Calu3 (cell line): ENCODE measurements around the gene AMZ1. TPM values are rescaled to one million over a fixed set of nuclear protein-coding genes. Genes with fewer than 3 reads are reported as not detected.
"Not testable (repeated sequence)": the region's sequence is repeated elsewhere in the genome, so short reads cannot be mapped to it uniquely, and the experiment has no call there.

Experiments used
- BruUV-seq: library from RNA; stranded (reverse); fragments of 400-500 nt; replicated peaks from 2 replicates; lab custom pipeline; 2021; lab: Mats Ljungman, UMichigan
- CTCF ChIA-PET: fragments of 300-600 bp; sonication (Branson Sonifier 250); formaldehyde crosslinking; loops from one replicate; lab custom pipeline; 2022; ENCODE audit warnings: antibody characterized with exemption; lab: Charles Lee
- DNase-seq: peaks from one replicate; pipeline ENCODE4 v3.0.0; 2022
- H3K27ac Mint-ChIP-seq: one replicate; pipeline ENCODE4 v1.8.0; 2022; ENCODE audit warnings: mixed read lengths; ENCODE audit not compliant: unreplicated experiment
- H3K27me3 Mint-ChIP-seq: one replicate; pipeline ENCODE4 v1.8.0; 2022; ENCODE audit warnings: mixed read lengths; ENCODE audit not compliant: unreplicated experiment
- H3K36me3 Mint-ChIP-seq: one replicate; pipeline ENCODE4 v1.8.0; 2022; ENCODE audit warnings: mild to moderate bottlenecking, moderate library complexity, mixed read lengths; ENCODE audit not compliant: insufficient read depth, unreplicated experiment
- H3K4me1 Mint-ChIP-seq: one replicate; pipeline ENCODE4 v1.8.0; 2022; ENCODE audit warnings: mild to moderate bottlenecking, low read depth, mixed read lengths; ENCODE audit not compliant: unreplicated experiment
- H3K4me3 Mint-ChIP-seq: one replicate; pipeline ENCODE4 v1.8.0; 2022; ENCODE audit warnings: mild to moderate bottlenecking, low read depth, moderate library complexity, mixed read lengths; ENCODE audit not compliant: unreplicated experiment
- H3K9me3 Mint-ChIP-seq: one replicate; pipeline ENCODE4 v1.8.0; 2022; ENCODE audit warnings: low read depth, mixed read lengths; ENCODE audit not compliant: unreplicated experiment
- CTCF ChIP-seq: fragments of 200-600 bp; IDR thresholded peaks from one replicate; pipeline ENCODE4 v1.8.0; 2022; ENCODE audit warnings: antibody characterized with exemption; ENCODE audit not compliant: unreplicated experiment
- intact Hi-C: fragments of 100-400 bp; cut with micrococcal nuclease; formaldehyde crosslinking; loops from one replicate; pipeline ENCODE4 v1.10.0; 2022; ENCODE audit not compliant: unreplicated experiment
- total RNA-seq: library from RNA; stranded (reverse); gene quantifications from 2 replicates; pipeline ENCODE4 v1.2.3, GENCODE V29; 2022

AMZ1 gene
- total RNA-seq, 1 experiment from 2014 or later = 0.12 TPM

- no peak for TF ChIP-seq CTCF
- Mint-ChIP-seq H3K4me3 (no peak overlapping the region), H3K4me1 (peaks cover 17% of the 10 kb centered on the region), H3K36me3 (peaks cover 8% of the 10 kb centered on the region), H3K27me3 (no peaks in the 10 kb centered on the region), H3K27ac (no peak overlapping the region), H3K9me3 (peaks cover 4% of the 10 kb centered on the region)
- CTCF ChIA-PET = interaction anchor here (0.7 kb wide), 2 partner anchors 14 to 144 kb away, joined by 3 to 4 read pairs; no protein-coding TSS in a partner anchor
- BruUV-seq = no TSS peak
- no peak for DNase-seq
- intact Hi-C loops = no loop called here
Observed at GRCh38 chr7:2737771-2738540, 50.0 kb downstream of the AMZ1 start.

- intact Hi-C loops = no loop called here
- CTCF ChIA-PET = interaction anchor here (0.6 to 0.7 kb wide), 3 partner anchors 13 to 1118 kb away, joined by 3 to 5 read pairs (median 4); no protein-coding TSS in a partner anchor
- no peak for TF ChIP-seq CTCF
- Mint-ChIP-seq H3K9me3 (peaks cover under 1% of the 10 kb centered on the region), H3K4me1 (peaks cover 7% of the 10 kb centered on the region), H3K4me3 (no peak overlapping the region), H3K36me3 (peaks cover 16% of the 10 kb centered on the region), H3K27ac (no peak overlapping the region), H3K27me3 (no peaks in the 10 kb centered on the region)
- no TSS peak for BruUV-seq
- DNase-seq = no peak
Observed at GRCh38 chr7:2738766-2739549, 51.0 kb downstream of the AMZ1 start.

- DNase-seq, H3K4me1 Mint-ChIP-seq, H3K27ac Mint-ChIP-seq, intact Hi-C loops, H3K4me3 Mint-ChIP-seq, BruUV-seq, H3K9me3 Mint-ChIP-seq, CTCF ChIA-PET, H3K27me3 Mint-ChIP-seq: not testable (repeated sequence)
- peaks cover 12% of the 10 kb centered on the region for H3K36me3 Mint-ChIP-seq
Observed at GRCh38 chr7:2743523-2744185, 55.7 kb downstream of the AMZ1 start.

- H3K36me3 Mint-ChIP-seq, H3K27me3 Mint-ChIP-seq, intact Hi-C loops, H3K27ac Mint-ChIP-seq, H3K9me3 Mint-ChIP-seq, BruUV-seq, H3K4me3 Mint-ChIP-seq, DNase-seq, CTCF ChIA-PET, H3K4me1 Mint-ChIP-seq: not testable (repeated sequence)
Observed at GRCh38 chr7:2748684-2749083, 60.7 kb downstream of the AMZ1 start.

- Mint-ChIP-seq H3K36me3 (peaks cover 12% of the 10 kb centered on the region), H3K27ac (no peak overlapping the region), H3K27me3 (no peaks in the 10 kb centered on the region), H3K9me3 (peaks cover 6% of the 10 kb centered on the region), H3K4me1 (no peaks in the 10 kb centered on the region), H3K4me3 (no peak overlapping the region)
- no peak for TF ChIP-seq CTCF
- no TSS peak for BruUV-seq
- no peak for DNase-seq
- intact Hi-C loops = no loop called here
- CTCF ChIA-PET = no interaction called here
Observed at GRCh38 chr7:2750004-2750407, 62.0 kb downstream of the AMZ1 start.
